Measurements from ENCODE around the gene NCCRP1. TPM values are rescaled to one million over a fixed set of nuclear protein-coding genes. Genes with fewer than 3 reads are reported as not detected.

NCCRP1 gene
- total RNA-seq, 1 donor from 2014 or later: 6.0 TPM

GRCh38 chr19:39246951-39247669 lies 50.3 kb downstream of the NCCRP1 start:
- Histone ChIP-seq H3K4me3 (ENCODE audit: low read depth, low read length) (no peak overlapping the region), H3K27me3 (ENCODE audit: control insufficient read depth, insufficient read depth, low read length) (peaks cover 31% of the 10 kb centered on the region), H3K36me3 (ENCODE audit: control insufficient read depth, insufficient read depth, low read length) (no peaks in the 10 kb centered on the region)
- TF ChIP-seq CTCF (IDR thresholded peaks at IDR 0.05; ENCODE audit: insufficient read depth, low read length, poor library complexity, severe bottlenecking): no peak
- DNase-seq (ENCODE audit: low read depth): no peak

- TF ChIP-seq CTCF (IDR thresholded peaks at IDR 0.05; ENCODE audit: insufficient read depth, low read length, poor library complexity, severe bottlenecking): no peak
- no peak for DNase-seq (ENCODE audit: low read depth)
- Histone ChIP-seq H3K4me3 (ENCODE audit: low read depth, low read length) (no peak overlapping the region), H3K36me3 (ENCODE audit: control insufficient read depth, insufficient read depth, low read length) (no peaks in the 10 kb centered on the region), H3K27me3 (ENCODE audit: control insufficient read depth, insufficient read depth, low read length) (peaks cover 34% of the 10 kb centered on the region)
Measured at GRCh38 chr19:39247701-39248664, 51.2 kb downstream of the NCCRP1 start.

GRCh38 chr19:39248806-39249205 lies 52.0 kb downstream of the NCCRP1 start, which contains the start of gene IFNL4:
TSS of gene IFNL4 (minus strand) at chr19:39248856.
- Histone ChIP-seq H3K4me3 (ENCODE audit: low read depth, low read length) (no peak within 1 kb of the TSS), H3K36me3 (ENCODE audit: control insufficient read depth, insufficient read depth, low read length) (no peaks in the 10 kb centered on the region), H3K27me3 (ENCODE audit: control insufficient read depth, insufficient read depth, low read length) (peaks cover 34% of the 10 kb centered on the region)
- DNase-seq (ENCODE audit: low read depth): no peak
- TF ChIP-seq CTCF (IDR thresholded peaks at IDR 0.05; ENCODE audit: insufficient read depth, low read length, poor library complexity, severe bottlenecking): no peak

- DNase-seq (ENCODE audit: low read depth): no peak
- Histone ChIP-seq H3K4me3 (ENCODE audit: low read depth, low read length) (no peak overlapping the region), H3K36me3 (ENCODE audit: control insufficient read depth, insufficient read depth, low read length) (no peaks in the 10 kb centered on the region), H3K27me3 (ENCODE audit: control insufficient read depth, insufficient read depth, low read length) (peaks cover 34% of the 10 kb centered on the region)
- TF ChIP-seq CTCF (IDR thresholded peaks at IDR 0.05; ENCODE audit: insufficient read depth, low read length, poor library complexity, severe bottlenecking): no peak
Measured at GRCh38 chr19:39251081-39251480, 54.3 kb downstream of the NCCRP1 start.

Other genes with a start within 250 kb of the NCCRP1 start
- 17.9 and 20.1 TPM in 2 replicates for gene FBXO17, start 221.2 kb upstream of the NCCRP1 start, total RNA-seq
- gene FBXO27, start 164.4 kb upstream of the NCCRP1 start, total RNA-seq: 3.0 and 6.9 TPM in 2 replicates
- gene ACP7, start 112.6 kb upstream of the NCCRP1 start, total RNA-seq: 0.33 and 0.82 TPM in 2 replicates
- 23.7 and 27.3 TPM in 2 replicates for gene PAK4, start 71.2 kb upstream of the NCCRP1 start, total RNA-seq
- not detected in 2 replicates for gene SYCN, start 7.3 kb downstream of the NCCRP1 start, total RNA-seq
- gene IFNL3, start 48.0 kb downstream of the NCCRP1 start, total RNA-seq: not detected in 2 replicates
- gene IFNL4, start 51.9 kb downstream of the NCCRP1 start, total RNA-seq: not detected in 2 replicates
- gene IFNL2, start 71.4 kb downstream of the NCCRP1 start, total RNA-seq: not detected in 2 replicates
- not detected in 2 replicates for gene IFNL1, start 99.4 kb downstream of the NCCRP1 start, total RNA-seq
- 0.07 and 0.46 TPM in 2 replicates for gene LRFN1, start 123.9 kb downstream of the NCCRP1 start, total RNA-seq
- gene GMFG, start 139.1 kb downstream of the NCCRP1 start, total RNA-seq: not detected in 2 replicates
- 123 and 133 TPM in 2 replicates for gene SAMD4B, start 145.5 kb downstream of the NCCRP1 start, total RNA-seq
- 37.8 and 44.6 TPM in 2 replicates for gene PAF1, start 194.1 kb downstream of the NCCRP1 start, total RNA-seq
- gene MED29, start 194.4 kb downstream of the NCCRP1 start, total RNA-seq: 22.8 and 28.6 TPM in 2 replicates
- gene ZFP36, start 209.9 kb downstream of the NCCRP1 start, total RNA-seq: 7.5 and 12.4 TPM in 2 replicates
- 22.8 and 46.9 TPM in 2 replicates for gene PLEKHG2, start 215.7 kb downstream of the NCCRP1 start, total RNA-seq
- 1,721 and 2,288 TPM in 2 replicates for gene RPS16, start 239.0 kb downstream of the NCCRP1 start, total RNA-seq
- gene SUPT5H, start 248.6 kb downstream of the NCCRP1 start, total RNA-seq: 106 and 121 TPM in 2 replicates

Measured in kidney epithelial cell (primary cell).